Glomerular endothelial cell (primary cell): ENCODE results near the gene HDHD5. TPM values are rescaled to one million over a fixed set of nuclear protein-coding genes. Genes with fewer than 3 reads are reported as not detected.
"Not testable (repeated sequence)": the region's sequence is repeated elsewhere in the genome, so short reads cannot be mapped to it uniquely, and the experiment has no call there.

ENCODE experiments used
- DNase-seq: peaks from one replicate; pipeline ENCODE4 v3.0.0-alpha.2; 2011; ENCODE audit warnings: low read depth, low spot score; ENCODE audit errors: extremely low read depth
- total RNA-seq: library from RNA; depleted of rRNA; stranded (reverse); fragments of >200 nt; gene quantifications from 2 replicates; pipeline ENCODE4 v1.2.3, GENCODE V29; 2015

Gene HDHD5
- total RNA-seq, 1 donor from 2014 or later: 48.1 TPM

GRCh38 chr22:17157714-17158113 is 1.4 kb downstream of the HDHD5 start:
- no peak for DNase-seq

- no peak for DNase-seq
These were observed 3.1 kb downstream of the HDHD5 start for GRCh38 chr22:17155941-17156340.

- no peak for DNase-seq
These were observed 6.1 kb downstream of the HDHD5 start for GRCh38 chr22:17152971-17153370.

- DNase-seq: no peak
These were observed 6.7 kb downstream of the HDHD5 start for GRCh38 chr22:17152340-17152739.

GRCh38 chr22:17149076-17149815 is 9.8 kb downstream of the HDHD5 start:
- DNase-seq: no peak

GRCh38 chr22:17147458-17147857 is 11.6 kb downstream of the HDHD5 start:
- not testable (repeated sequence) for DNase-seq

GRCh38 chr22:17145021-17145680 is 13.9 kb downstream of the HDHD5 start:
- DNase-seq: no peak

GRCh38 chr22:17143826-17144225 is 15.3 kb downstream of the HDHD5 start:
- no peak for DNase-seq

GRCh38 chr22:17143101-17143500 is 16.0 kb downstream of the HDHD5 start:
- no peak for DNase-seq

GRCh38 chr22:17140826-17141766 is 18.0 kb downstream of the HDHD5 start:
- no peak for DNase-seq

- DNase-seq: no peak
These were observed 19.1 kb downstream of the HDHD5 start for GRCh38 chr22:17140022-17140421.

- DNase-seq: no peak
These were observed 20.6 kb downstream of the HDHD5 start for GRCh38 chr22:17138513-17138912.

GRCh38 chr22:17137861-17138425 is 21.1 kb downstream of the HDHD5 start:
- no peak for DNase-seq

GRCh38 chr22:17137170-17137569 is 21.9 kb downstream of the HDHD5 start:
- no peak for DNase-seq

- DNase-seq: no peak
These were observed 23.8 kb downstream of the HDHD5 start for GRCh38 chr22:17135153-17135760.

GRCh38 chr22:17133137-17133536 is 25.9 kb downstream of the HDHD5 start:
- DNase-seq: no peak

GRCh38 chr22:17132112-17132511 is 27.0 kb downstream of the HDHD5 start:
- no peak for DNase-seq

- DNase-seq: no peak
These were observed 27.4 kb downstream of the HDHD5 start for GRCh38 chr22:17131686-17132085.

- DNase-seq: no peak
These were observed 28.9 kb downstream of the HDHD5 start for GRCh38 chr22:17130199-17130598.
